Keratinocyte (primary cell): ENCODE data around the gene GIT2.

Source experiments
- CTCF ChIP-seq, 3 experiments: IDR thresholded peaks in 1 of 3; conservative IDR thresholded peaks in 1 of 3; optimal IDR thresholded peaks in 1 of 3; 2 replicates in 2 of 3; 3 replicates in 1 of 3; pipeline versions ENCODE3 to v1.5.1; 2011; ENCODE audit warnings: low read length in 3 of 3, mild to moderate bottlenecking in 3 of 3, moderate library complexity in 2 of 3, control low read depth in 1 of 3, inconsistent platforms in 1 of 3; ENCODE audit not compliant: insufficient read depth in 2 of 3; ENCODE audit errors: extremely low read depth in 1 of 3
- EZH2 ChIP-seq: IDR thresholded peaks from one replicate; pipeline ENCODE4 v1.6.1; 2012; ENCODE audit warnings: inconsistent platforms, mild to moderate bottlenecking, low read length, moderate library complexity

DNA sequence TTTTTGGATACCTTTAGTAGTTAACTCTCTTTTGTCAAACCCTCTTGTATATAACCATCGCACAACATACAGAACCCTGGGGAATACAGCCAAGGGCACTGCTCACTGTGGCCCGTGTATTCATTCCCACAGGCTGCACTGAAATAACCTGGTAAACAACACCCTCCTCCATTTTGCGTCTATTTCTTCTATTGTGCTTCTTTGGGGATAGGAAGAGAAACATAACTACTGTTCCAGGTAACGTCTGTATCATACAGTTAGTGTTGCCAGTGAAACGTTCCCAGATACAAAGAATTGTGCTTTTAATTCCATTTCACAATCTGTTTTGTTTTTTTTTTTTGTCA lies 42.5 kb upstream of the GIT2 start:
- TF ChIP-seq CTCF (optimal IDR thresholded peaks at IDR 0.05 in 1 of 3, IDR thresholded peaks at IDR 0.05 in 1 of 3, conservative IDR thresholded peaks at IDR 0.05 in 1 of 3; ENCODE audit: extremely low read depth in 1 of 3, insufficient read depth in 2 of 3, low read length in 3 of 3) (no peak), EZH2 (no peak)
